Left renal cortex interstitium (tissue), 4 donors: ENCODE results near the gene JMJD4. TPM values are rescaled to one million over a fixed set of nuclear protein-coding genes. Genes with fewer than 3 reads are reported as not detected.
"Not testable (repeated sequence)": the region's sequence is repeated elsewhere in the genome, so short reads cannot be mapped to it uniquely, and the experiment has no call there.

Source experiments
- DNase-seq, 4 donors: peaks; one replicate each; pipeline ENCODE4 v3.0.0-alpha.2; 2013; ENCODE audit warnings: low read depth in 4 of 4, low spot score in 2 of 4, missing footprints in 1 of 4
- polyA plus RNA-seq, 4 donors: library from polyadenylated mRNA; unstranded; fragments of 120-200 nt; gene quantifications; one replicate each; pipeline ENCODE4 v1.2.1, GENCODE V29; 2013; ENCODE audit not compliant: insufficient read length in 4 of 4

The JMJD4 gene
- polyA plus RNA-seq, 4 donors, result 15.7 to 22.4 (median 19.1) TPM

DNA sequence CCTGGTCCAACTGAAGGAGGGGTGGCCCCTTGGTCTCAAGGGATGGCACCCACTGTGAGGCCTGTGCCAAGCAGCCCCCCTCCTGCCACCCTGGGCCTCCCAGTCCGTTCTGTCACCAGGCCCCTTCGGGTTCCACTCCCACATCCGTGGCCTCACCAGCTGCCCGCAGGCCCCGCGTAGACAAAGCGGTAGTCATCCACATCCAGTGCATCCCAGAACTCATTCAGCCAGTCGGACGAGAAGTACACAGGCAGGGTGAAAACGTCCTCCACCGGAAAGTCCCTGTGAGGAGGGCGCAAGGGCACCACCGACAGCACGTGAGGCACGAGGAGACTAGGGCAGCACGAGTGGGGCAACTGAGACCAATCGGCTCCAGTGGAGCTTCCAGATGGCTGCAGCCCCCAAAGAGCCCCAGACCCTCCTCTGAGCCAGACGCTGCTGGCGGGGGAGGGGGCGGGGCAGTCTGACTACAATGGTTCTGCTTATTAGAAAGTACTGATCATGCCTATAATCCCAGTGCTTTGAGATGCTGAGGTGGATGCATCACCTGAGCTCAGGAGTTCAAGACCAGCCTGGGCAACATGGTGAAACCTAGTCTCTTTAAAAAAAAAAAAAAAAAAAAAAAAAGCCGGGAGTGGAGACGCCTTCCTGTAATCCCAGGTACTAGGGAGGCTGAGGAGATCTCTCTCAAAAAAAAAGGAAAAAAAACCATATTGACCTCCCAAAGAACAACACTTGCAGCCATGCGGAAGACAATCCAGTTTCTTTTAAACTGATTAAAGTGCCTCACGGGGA, 1.2 kb downstream of the JMJD4 start:
- DNase-seq, result no peak

DNA sequence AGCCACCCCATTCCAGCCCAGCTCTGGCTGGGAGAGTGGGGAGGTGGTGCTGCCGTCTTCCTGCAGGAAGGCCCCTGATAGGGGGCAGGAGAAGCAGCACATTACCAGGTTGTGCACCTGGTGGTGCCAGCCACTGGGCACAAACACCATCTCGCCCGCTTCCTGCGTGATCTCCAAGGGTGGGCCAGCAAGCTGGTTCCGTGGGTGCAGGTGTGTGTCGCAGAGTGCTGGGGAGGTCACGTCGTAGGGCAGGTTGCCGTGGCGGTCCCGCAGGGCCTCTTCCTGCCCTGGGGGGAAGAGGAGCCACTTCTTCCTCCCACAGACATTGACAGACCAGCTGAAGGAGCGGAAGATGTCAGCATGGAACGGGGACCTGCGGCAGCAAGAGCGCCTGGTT, 1.8 kb downstream of the JMJD4 start:
- no peak for DNase-seq

DNA sequence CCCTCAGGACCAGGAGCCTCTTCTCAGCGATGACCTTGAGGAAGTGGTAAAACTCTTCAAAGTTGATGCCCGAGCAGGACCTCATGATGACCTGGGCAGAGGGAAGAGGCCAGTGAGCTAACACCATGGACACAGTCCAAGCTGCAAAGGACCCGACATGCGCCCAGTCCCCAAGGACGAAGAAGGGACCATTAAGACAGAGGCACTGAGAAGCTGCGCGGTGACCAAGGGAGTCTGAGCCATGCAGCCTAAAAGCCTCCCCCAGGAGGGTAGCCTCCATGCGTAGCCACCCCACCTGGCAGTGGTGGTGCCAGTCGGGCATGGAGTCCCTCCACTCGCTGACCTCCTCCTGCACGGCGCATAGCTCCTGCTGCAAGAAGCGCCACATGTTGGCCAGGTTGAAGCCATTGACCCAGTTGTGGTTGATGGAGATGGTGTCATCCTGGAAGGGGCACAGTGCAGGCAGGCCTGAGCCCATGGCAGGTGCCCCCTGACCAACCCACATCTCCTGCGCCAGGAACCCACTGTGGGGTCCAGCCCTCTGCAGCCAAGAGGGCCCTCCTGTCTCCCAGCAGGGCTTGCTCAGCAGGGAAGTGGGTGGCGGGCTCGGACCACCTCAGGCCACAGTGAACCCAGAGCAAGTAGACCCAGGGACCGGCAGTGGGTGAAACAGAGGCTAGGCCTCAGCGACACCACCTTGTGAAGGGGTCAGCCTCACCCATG, 2.4 kb downstream of the JMJD4 start:
- no peak for DNase-seq

DNA sequence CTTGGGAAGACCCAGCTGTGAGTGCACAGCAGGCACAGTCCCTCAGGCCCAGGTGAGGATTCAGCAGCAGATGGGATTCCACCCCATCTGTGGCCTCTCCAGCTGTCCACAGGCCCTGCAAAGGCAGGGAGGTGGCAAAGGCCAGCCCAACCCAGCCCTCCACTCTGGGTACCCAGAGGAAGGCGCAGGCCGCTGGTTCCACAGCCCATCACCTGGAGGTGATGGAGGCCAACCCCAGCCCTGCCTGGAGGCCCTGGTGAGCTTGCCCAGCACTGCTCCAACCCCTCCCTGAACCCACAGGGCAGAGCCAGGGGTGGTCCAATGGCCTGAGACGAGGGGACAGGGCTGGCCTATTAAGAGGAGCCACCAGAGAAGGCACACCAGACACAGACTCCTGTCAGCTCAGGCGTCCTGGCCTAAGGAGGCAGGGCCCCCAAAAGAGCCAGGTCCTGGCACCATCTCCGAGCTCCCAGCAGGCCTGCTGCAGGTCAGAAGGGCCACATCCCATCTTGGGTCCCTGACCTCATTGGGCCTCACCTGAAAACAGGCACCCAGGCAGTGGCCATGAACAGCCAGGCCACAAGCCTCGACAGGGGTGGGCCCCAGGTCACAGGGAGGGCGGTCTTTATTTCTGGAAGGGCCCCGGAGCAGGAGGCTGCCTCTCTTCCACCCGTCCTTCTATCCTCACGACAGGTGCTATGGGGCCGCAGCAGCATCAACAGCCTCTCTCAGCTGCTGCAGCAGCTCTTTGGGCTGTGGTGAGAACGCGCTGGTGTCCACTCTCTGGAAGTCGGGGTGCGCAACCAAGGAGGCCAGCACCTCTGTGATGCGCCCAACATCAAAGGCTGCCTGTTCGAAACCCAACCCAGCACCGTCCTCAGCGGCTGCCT, 3.2 kb downstream of the JMJD4 start:
- no peak for DNase-seq

DNA sequence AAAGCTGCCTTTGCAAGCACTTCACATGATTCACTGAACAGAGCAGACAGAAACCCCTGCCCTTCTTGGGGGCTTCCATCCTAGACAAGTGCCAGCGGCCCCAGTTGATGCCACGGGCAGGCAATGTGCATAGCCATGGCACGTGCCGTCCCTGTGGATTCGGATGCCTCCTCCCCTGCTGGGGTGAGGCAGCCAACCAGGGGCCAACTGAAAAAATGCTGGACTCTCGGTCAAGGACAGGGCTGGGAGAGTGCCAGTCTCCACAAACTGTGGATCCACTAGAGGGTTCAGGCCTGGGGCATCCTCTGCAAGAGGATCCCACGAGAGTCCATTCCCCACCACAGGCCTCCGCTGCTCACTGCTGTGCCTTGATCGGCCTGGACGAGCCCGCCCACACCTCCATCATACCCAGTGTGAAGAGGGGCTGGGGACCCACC, 3.8 kb downstream of the JMJD4 start:
- no peak for DNase-seq

DNA sequence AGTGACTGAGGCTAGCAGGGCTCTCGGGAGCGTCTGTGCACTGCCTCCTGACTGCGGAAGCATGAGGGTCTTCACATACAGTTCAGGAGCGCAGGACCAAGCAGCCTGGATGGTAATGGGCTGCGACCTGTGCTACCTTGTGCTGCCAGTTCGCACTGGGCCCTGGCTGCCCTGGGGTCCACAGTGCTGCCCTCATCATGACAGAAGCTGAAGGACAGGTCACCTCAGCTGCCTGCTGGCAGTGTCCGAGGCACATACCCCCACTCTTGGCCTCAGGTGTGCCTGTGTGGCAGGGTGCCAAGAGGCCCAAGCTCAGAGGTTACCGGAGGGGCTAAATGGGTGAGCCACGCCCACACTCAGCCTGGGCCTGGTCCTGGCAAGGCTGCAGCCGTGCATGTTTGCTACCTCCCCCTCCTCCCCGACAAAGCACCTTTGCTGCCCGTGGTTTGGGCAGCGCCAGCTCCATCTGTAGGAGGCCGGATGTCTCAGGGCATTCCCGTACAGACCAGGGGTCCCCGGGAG, 4.4 kb downstream of the JMJD4 start:
- no peak for DNase-seq

DNA sequence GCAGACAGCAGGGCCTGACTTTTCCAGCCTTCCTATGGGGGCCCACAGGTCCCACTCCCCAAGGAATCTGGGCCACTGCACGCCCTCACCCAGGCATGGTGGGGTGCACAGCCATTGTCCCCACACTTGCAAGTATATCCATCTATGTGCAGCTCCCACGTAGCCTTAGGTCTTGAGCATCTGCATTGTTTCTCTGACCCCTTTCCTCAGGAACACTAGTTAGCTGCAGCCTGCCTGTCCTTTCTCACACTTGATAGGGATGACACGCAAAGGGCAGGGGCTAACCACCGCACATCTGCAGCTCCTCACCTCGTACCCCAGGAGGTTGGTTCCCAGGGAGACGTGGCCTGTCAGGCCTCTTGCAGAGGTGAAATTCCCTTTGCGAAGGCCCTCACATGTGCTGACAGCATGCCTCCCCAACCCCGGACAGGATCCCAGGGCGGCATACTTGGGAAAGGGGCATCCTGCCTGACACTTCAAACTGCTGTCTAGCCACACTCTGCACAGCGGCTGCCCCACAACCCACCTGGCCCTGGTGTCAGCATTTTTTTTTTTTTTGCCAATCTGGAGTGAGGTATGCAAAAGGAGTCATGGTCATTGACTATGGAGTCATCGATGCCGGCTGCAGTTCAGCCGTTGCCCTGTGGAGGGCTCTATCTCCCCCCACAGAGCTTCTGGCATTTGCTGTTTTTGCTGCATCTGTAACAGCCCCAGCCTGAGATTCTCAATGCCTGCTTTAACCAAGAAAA, 5.0 kb downstream of the JMJD4 start:
- DNase-seq, result peak in 1 of 4 donors; percentile 27

DNA sequence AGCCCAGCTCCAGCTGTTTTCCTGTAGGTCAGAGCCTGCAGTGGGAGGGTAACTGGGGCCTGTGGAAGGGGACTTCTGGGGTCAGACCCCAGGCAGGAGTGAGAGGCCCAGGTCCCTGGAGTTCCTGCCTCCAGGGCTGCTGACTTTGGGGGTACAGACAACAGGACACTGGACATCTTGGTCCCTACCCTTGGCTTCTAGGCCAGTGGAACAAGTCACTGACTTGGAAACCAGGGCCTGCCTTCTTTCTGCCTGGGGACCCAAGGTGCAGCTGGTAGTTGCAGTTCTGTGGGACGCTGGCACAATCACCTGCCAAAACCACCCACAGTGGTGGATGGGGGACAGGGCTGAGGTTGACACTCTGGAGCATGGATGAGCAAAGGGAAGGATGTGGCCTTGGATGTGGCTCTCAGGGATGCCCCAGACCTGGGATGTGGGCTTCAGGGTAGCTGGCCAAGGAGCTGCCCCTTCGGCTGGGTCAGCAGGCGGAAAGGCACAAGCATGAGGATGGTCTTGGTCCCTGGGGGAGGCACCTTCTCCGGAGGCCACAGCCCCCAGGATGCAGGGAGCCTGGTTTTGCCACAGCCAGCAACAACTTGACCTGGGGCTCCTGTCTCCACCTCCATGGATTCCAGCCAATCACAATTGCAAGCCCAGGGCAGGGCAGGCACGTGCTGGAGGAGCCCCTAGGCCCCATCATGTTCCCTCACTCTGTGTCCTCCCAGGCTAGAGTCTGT, 5.8 kb downstream of the JMJD4 start:
- no peak for DNase-seq

DNA sequence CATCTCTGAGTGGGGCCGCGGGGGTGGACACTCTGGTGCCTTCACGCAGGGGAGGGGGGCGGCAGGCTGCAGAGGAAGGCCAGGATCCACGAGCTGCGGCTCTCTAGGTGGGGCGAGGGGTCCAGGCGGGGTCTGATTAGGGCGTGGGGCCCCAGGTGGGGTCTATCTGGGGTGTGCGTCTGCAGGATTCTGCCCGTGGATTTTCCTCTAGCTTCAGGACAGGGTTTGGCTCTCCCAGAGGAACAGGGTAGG, 6.3 kb downstream of the JMJD4 start:
- no peak for DNase-seq

DNA sequence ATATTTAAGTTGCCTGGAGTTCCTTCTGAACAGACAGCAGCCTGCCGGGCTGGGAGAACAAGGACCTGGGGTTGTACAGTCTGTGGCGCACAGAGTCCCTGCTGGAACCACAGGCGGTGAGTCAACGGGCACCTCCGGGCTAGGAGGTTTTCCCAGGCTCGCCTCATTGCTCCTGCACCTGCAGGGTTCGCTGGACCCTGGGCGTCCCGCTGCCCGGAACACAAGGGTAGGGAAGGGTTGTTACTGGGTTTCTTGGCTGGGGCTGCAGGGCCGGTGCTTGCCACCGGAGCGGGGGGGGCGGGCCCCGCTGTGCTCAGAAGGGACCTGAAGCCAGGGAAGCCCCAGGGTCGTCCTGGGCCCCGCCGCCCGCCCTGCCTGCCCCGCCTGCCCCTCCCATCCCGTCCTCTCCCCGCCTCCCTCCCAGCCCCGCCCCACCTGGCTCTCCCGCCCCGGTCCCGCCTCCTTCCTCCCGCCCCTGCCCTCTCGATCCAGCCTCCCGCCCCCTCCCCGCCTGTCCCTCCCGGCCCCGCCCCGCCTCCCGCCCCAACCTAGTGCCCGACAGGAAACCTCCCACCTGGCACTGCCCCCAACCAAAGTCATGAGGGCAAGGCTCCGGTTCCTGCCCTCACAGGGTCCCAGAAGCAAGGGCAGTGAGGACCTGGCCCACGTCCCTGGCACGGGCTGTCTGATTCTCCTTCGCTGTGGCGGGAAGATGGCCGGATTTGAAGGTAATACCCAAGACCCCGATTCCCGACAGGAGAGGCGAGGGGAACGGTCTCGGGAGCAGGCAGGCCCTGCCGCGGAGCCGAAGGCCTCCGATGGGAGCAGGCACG, 6.8 kb downstream of the JMJD4 start:
- peak in 3 of 4 donors; percentile 41 to 59 (median 49) for DNase-seq

DNA sequence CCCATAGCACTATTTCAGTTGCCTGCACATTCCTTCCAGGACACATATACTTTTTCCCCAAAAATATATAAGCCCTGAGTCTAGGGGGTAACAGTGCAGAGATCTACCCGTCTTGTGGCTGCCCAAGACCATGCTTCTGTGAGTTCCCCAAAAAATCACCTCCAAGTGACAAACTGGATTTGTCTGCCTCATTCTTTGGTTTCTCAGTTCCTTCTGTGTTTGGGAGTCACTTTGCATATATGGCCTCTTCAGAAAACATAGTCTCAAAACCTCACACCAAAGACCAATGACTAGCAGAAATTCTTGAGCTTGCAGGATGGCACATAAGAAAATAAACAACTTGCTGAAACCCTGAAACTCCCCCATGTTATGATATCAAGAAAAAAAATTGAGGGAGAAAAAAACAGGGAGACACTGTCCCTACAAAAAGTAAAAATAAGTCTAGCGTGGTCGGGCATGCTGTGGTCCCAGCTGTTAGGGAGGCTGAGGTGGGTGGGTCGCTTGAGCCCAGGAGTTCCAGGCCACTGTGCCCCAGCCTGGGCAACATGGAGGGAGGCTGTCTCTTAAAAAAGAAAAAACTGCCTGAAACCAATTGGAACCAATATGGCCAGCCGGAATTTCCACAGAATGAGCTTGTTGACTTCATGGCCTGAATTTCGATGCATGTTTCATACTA, 8.0 kb downstream of the JMJD4 start:
- no peak for DNase-seq

DNA sequence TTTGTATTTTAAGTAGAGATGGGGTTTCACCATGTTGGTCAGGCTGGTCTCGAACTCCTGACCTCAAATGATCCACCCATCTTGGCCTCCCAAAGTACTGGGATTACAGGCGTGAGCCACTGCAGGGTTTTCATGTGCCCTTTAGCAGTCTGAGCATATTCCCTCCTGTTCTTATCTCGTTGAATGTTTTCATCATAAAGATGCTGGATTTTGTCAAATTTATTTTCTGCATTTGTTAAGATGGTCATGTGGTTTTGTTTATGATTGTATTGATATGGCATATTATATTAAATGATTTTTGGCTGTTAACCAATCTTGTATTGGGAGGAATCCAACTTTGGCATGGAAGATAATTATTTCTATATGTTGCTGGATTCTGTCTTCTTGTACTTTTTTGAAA, 8.8 kb downstream of the JMJD4 start:
- no peak for DNase-seq

DNA sequence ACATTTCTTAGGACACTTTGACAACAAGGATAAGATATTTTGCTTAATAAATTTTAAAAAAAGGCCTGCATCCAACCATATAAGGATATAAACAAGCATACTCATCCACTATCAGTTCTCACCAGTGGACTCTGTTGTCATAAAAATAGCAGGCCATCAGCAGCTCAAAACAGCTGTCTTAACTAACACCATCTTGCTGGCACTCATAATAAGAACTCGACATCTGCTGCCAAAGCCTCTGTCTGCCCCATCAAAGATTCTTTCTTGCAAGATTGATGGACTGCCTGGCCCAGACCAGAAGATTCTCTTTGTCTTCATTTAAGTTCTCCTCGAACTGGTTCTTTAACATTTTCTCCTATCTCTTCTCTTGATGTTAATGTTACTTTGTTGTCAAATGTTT, 10.1 kb downstream of the JMJD4 start:
- no peak for DNase-seq

DNA sequence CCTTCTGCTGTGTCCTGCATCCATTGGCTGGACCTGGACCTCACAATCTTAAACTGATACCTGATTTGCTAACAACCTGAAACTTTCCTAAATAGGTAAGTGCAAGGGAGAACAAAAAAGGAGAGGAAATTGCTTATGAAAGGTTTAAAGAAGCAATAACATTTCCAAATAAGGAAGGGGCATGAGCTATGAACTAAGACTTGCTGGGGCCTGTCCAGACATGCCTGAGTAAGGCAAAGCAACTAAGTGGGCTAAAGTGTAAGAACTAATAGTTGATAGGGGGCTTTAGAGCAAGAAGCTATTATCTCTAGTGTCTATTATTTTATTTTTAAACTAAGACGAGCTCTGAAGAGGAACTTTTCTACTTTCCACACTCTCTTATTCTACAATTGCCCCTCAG, 11.6 kb downstream of the JMJD4 start:
- no peak for DNase-seq

DNA sequence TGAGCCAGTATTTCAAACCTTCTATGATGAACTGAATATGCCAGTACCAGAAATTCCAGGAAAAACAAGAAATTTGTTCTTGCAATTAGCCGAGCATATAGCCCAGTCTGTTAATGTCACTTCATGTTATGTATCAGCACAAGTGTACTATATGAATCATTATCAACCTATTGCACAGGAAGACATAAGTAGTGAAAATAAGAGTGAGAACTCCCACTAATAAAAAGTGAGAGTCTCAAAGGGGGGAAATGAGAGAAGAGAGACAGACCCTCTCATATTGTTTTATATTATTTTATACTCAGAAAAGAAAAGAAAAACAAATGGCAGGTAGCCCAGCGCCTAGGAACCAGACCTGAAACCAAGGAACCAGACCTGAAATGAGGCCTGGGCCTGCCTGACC, 16.2 kb downstream of the JMJD4 start:
- no peak for DNase-seq

DNA sequence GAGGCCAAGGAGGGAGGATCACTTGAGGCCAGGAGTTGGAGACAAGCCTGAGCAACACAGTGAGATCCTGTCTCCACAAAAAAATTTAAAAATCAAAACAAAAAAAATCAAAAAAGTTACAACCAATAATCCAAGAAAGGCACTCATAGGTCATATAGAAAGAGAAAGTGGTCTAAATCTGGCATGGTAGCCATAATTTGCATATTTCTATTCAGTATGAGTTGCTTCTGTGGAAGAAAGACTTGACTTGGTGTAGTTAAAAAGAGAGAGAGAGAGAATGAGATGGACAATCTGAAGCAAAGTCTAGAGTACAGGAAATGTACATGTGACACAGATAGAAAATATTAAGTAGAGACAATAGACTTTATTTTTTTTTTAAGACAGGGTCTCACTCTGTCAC, 22.5 kb downstream of the JMJD4 start:
- no peak for DNase-seq

DNA sequence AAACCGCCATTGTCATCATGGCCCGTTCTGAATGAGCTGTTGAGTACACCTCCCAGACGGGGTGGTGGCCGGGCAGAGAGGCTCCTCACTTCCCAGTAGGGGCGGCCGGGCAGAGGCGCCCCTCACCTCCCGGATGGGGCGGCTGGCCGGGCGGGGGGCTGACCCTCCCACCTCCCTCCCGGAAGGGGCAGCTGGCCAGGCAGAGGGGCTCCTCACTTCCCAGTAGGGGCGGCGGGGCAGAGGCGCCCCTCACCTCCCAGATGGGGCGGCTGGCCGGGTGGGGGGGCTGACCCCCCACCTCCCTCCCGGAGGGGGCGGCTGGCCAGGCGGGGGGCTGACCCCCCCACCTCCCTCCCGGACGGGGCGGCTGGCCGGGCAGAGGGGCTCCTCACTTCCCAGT, 24.6 kb downstream of the JMJD4 start:
- not testable (repeated sequence) for DNase-seq

DNA sequence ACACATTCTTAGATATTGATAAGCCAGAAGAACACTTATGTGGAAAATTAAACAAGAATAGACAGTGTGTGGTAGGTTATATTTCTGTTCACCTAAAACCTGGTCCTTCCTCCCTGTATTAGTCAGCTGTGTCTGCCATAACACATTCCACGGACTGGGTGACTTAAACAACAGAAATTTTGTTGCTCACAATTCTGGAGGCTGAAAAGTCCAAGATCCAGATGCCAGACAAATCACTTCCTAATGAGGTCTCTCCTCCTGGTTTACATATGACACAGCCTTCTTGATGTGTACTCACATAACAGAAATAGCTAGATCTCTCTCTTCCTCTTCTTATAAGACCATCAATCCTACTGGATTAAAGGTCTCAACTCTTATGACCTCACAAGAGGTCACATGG, 25.7 kb downstream of the JMJD4 start:
- no peak for DNase-seq
